SK-N-MC (cell line): ENCODE data around the gene CNGA2.

Experiments used
- DNase-seq: peaks from one replicate; pipeline ENCODE4 v3.0.0-alpha.2; 2011; ENCODE audit warnings: low read depth, low spot score
- H3K27ac ChIP-seq: fragments of 200-600 bp; sonication (generic); 2 replicates; pipeline ENCODE4 v1.5.1; 2016; ENCODE audit warnings: mixed run types
- H3K36me3 ChIP-seq: fragments of 200-600 bp; sonication (generic); 2 replicates; pipeline ENCODE4 v1.6.1; 2017; ENCODE audit warnings: antibody characterized with exemption, low read length, mixed read lengths; ENCODE audit not compliant: insufficient read depth
- H3K4me3 ChIP-seq: fragments of 200-600 bp; sonication (generic); 2 replicates; pipeline ENCODE4 v1.5.1; 2016
- H3K9ac ChIP-seq: fragments of 200-600 bp; sonication (generic); 2 replicates; pipeline ENCODE4 v1.8.0; 2017; ENCODE audit warnings: mixed run types, mixed read lengths; ENCODE audit not compliant: insufficient read length
- H3K9me3 ChIP-seq: fragments of 200-600 bp; sonication (generic); 2 replicates; pipeline ENCODE4 v1.6.1; 2017; ENCODE audit warnings: low read depth, mild to moderate bottlenecking, antibody characterized with exemption, low read length, moderate library complexity, mixed read lengths
- EZH2 ChIP-seq: fragments of 200-600 bp; sonication (generic); IDR thresholded peaks from one replicate; pipeline ENCODE4 v1.6.1; 2017; ENCODE audit warnings: antibody characterized with exemption
- FOXP2 ChIP-seq: optimal IDR thresholded peaks from 2 replicates; pipeline ENCODE3; 2011; ENCODE audit warnings: mild to moderate bottlenecking, moderate library complexity; ENCODE audit not compliant: insufficient read depth; ENCODE audit errors: extremely low read length, control extremely low read depth
- POLR2AphosphoS5 ChIP-seq: IDR thresholded peaks from 2 replicates; pipeline ENCODE4 v1.6.1; 2012; ENCODE audit warnings: mild to moderate bottlenecking, low read depth, low read length, borderline replicate concordance

Gene CNGA2

DNA sequence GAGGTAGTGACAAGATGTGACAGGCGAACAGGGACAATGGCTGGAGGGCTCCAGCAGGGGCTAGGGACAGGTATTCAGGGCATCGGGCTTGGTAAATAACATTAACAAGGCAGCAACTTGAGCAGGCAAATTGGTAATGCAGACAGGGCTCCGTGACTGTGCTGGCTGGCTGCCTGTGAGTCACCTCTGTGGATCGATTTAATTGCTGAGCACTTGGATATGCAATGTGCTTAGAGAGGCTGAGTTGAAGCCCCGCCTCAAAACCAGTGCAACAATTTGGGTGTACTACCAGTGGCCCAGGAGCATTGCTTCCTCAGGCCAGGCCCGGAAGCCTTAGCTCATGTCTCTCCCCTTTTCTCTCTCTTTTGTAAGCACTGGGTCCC is 19.5 kb downstream of the CNGA2 start:
- no peaks in the 10 kb centered on the region for H3K9me3 ChIP-seq
- DNase-seq = no peak
- no peaks in the 10 kb centered on the region for H3K36me3 ChIP-seq
- TF ChIP-seq FOXP2 (no peak), POLR2AphosphoS5 (no peak), EZH2 (no peak)
- no peak overlapping the region for H3K4me3 ChIP-seq
- H3K9ac ChIP-seq = no peak overlapping the region
- H3K27ac ChIP-seq = no peak overlapping the region

DNA sequence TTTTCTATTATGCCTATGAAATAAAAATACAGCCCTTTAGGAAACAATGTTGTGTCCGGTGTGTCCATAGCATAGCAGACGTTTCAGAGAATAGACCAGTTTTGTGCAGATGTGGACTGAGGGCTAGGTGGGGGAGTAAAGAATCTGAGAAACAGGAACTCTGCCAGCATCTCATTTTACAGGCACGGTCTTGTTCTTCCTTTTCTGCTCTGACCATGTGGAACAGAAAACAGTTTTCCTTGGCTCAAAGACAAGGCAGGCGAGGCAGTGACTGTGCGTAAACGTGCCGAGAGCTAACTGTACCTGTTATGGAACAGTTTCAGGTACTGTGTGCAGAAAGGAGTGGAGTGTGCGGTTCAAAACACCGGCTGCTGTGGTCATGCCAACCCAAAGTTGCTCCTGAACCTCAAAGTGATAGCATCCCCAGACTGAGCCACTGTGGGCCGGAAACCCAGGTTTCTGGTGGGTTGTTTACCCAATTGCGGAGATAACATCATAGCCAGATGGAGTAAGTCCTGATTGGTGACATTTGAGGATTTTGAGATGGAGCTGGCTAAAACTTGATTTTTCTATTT is 20.2 kb downstream of the CNGA2 start:
- Histone ChIP-seq H3K36me3 (no peaks in the 10 kb centered on the region), H3K9me3 (no peaks in the 10 kb centered on the region), H3K4me3 (no peak overlapping the region), H3K9ac (no peak overlapping the region), H3K27ac (no peak overlapping the region)
- no peak for TF ChIP-seq EZH2
- TF ChIP-seq FOXP2 = no peak
- TF ChIP-seq POLR2AphosphoS5 = no peak
- no peak for DNase-seq

- no peaks in the 10 kb centered on the region for H3K36me3 ChIP-seq
- H3K27ac ChIP-seq = no peak overlapping the region
- H3K9ac ChIP-seq = no peak overlapping the region
- no peak for DNase-seq
- TF ChIP-seq EZH2 (no peak), POLR2AphosphoS5 (no peak), FOXP2 (no peak)
- no peaks in the 10 kb centered on the region for H3K9me3 ChIP-seq
- H3K4me3 ChIP-seq = no peak overlapping the region
These were observed 24.6 kb downstream of the CNGA2 start for GRCh38 chrX:151759041-151759708.

GRCh38 chrX:151762802-151763201 is 28.3 kb downstream of the CNGA2 start:
- no peaks in the 10 kb centered on the region for H3K9me3 ChIP-seq
- H3K4me3 ChIP-seq = no peak overlapping the region
- H3K9ac ChIP-seq = no peak overlapping the region
- H3K36me3 ChIP-seq = no peaks in the 10 kb centered on the region
- DNase-seq = no peak
- H3K27ac ChIP-seq = no peak overlapping the region
- TF ChIP-seq FOXP2 (no peak), POLR2AphosphoS5 (no peak), EZH2 (no peak)

- no peak overlapping the region for H3K27ac ChIP-seq
These were observed 29.2 kb downstream of the CNGA2 start for GRCh38 chrX:151763711-151764110.

DNA sequence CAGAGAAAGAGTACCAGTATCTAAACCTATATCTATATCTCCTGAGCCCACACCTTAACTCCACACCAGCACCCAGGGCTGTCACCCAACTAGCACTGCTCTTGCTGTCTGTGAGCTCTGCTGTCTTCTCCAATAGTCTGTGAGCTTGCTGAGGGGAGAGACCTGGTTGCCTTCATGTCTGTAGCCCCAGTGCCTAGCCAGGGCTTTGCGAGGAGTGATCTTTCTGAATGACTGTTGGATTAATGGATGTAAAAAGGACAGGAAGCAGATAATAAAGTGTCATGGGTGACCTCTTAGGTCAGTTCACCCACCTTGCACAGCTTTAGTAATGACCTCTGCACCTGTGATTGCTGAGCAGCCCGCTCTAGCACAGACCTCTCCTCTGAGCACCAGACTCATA is 30.5 kb downstream of the CNGA2 start:
- no peak for DNase-seq
- Histone ChIP-seq H3K36me3 (no peaks in the 10 kb centered on the region), H3K9ac (no peak overlapping the region), H3K9me3 (no peaks in the 10 kb centered on the region), H3K4me3 (no peak overlapping the region), H3K27ac (no peak overlapping the region)
- no peak for TF ChIP-seq EZH2
- TF ChIP-seq FOXP2 = no peak
- no peak for TF ChIP-seq POLR2AphosphoS5

More at GRCh38 chrX:151763711-151764110, 29.2 kb downstream of the CNGA2 start:
- Histone ChIP-seq H3K9me3 (no peaks in the 10 kb centered on the region), H3K9ac (no peak overlapping the region), H3K36me3 (no peaks in the 10 kb centered on the region), H3K4me3 (no peak overlapping the region)
- no peak for DNase-seq
- TF ChIP-seq FOXP2 (no peak), EZH2 (no peak), POLR2AphosphoS5 (no peak)

- no peak overlapping the region for H3K27ac ChIP-seq
- no peak for TF ChIP-seq FOXP2
- TF ChIP-seq POLR2AphosphoS5 = no peak
- no peak for TF ChIP-seq EZH2
- H3K4me3 ChIP-seq = no peak overlapping the region
- no peak for DNase-seq
- H3K9ac ChIP-seq = no peak overlapping the region
- H3K9me3 ChIP-seq = no peaks in the 10 kb centered on the region
- no peaks in the 10 kb centered on the region for H3K36me3 ChIP-seq
These were observed 37.2 kb downstream of the CNGA2 start for GRCh38 chrX:151771726-151772125.

GRCh38 chrX:151773434-151773833 is 38.9 kb downstream of the CNGA2 start:
- Histone ChIP-seq H3K9ac (no peak overlapping the region), H3K4me3 (no peak overlapping the region), H3K36me3 (no peaks in the 10 kb centered on the region), H3K9me3 (no peaks in the 10 kb centered on the region), H3K27ac (no peak overlapping the region)
- TF ChIP-seq FOXP2 (no peak), EZH2 (no peak), POLR2AphosphoS5 (no peak)
- no peak for DNase-seq
